Breast epithelium (tissue), 4 donors: ENCODE measurements around the gene TSPEAR. TPM values are rescaled to one million over a fixed set of nuclear protein-coding genes. Genes with fewer than 3 reads are reported as not detected.

Source experiments
- DNase-seq, 2 donors: peaks; one replicate each; pipeline ENCODE4 v3.0.0-alpha.2; 2019; ENCODE audit warnings: low spot score in 2 of 2
- H3K27ac ChIP-seq, 2 donors: fragments of 200-600 bp; sonication (generic) in 1 of 2; one replicate each; pipeline ENCODE4 v1.5.1; 2016 to 2019; ENCODE audit warnings: mild to moderate bottlenecking in 1 of 2
- H3K27me3 ChIP-seq, 2 donors: fragments of 200-600 bp; sonication (generic) in 1 of 2; one replicate each; pipeline versions ENCODE4 v1.5.1 to v1.6.0; 2017 to 2019; ENCODE audit warnings: control low read depth in 1 of 2, mild to moderate bottlenecking in 1 of 2
- H3K36me3 ChIP-seq: fragments of 200-600 bp; one replicate; pipeline ENCODE4 v1.5.1; 2019
- H3K4me1 ChIP-seq, 2 donors: fragments of 200-600 bp; sonication (generic); one replicate each; pipeline ENCODE4 v1.5.1; 2016 to 2019; ENCODE audit warnings: control low read depth in 1 of 2
- H3K4me3 ChIP-seq, 3 donors: fragments of 200-600 bp; sonication (generic); 1 replicate in 2 of 3; 2 replicates in 1 of 3; pipeline ENCODE4 v1.5.1; 2016 to 2019; ENCODE audit warnings: mild to moderate bottlenecking in 3 of 3, moderate library complexity in 2 of 3
- H3K9me3 ChIP-seq, 2 donors: fragments of 200-600 bp; sonication (generic) in 1 of 2; one replicate each; pipeline ENCODE4 v1.5.1; 2016 to 2019; ENCODE audit warnings: control low read depth in 1 of 2
- POLR2A ChIP-seq: fragments of 450-650 bp; IDR thresholded peaks from one replicate; pipeline ENCODE4 v1.6.1; 2016; ENCODE audit warnings: antibody characterized with exemption, mild to moderate bottlenecking, moderate library complexity
- POLR2AphosphoS5 ChIP-seq, 3 donors: sonication (generic); formaldehyde crosslinking; IDR thresholded peaks; one replicate each; pipeline ENCODE4 v1.6.1; 2017; ENCODE audit warnings: antibody characterized with exemption in 3 of 3
- intact Hi-C: fragments of 100-400 bp; cut with DNase I; formaldehyde crosslinking; loops from one replicate; pipeline ENCODE4 v1.15.1; 2023; ENCODE audit warnings: low total_unique reads
- total RNA-seq, 3 donors: library from RNA; depleted of rRNA; stranded (reverse); fragments of >200 nt; gene quantifications; one replicate each; pipeline ENCODE4 v1.1.0, GENCODE V29; 2016
- TF ChIP-seq, protein P1 (sequence below), 3 donors: fragments of 450-650 bp; IDR thresholded peaks; one replicate each; pipeline ENCODE4 v1.5.1; 2016 to 2017; ENCODE audit warnings: antibody characterized with exemption in 3 of 3, mild to moderate bottlenecking in 3 of 3, moderate library complexity in 3 of 3

Gene TSPEAR
- total RNA-seq, 3 donors from 2014 or later: 0.15 TPM; not detected in 2

DNA sequence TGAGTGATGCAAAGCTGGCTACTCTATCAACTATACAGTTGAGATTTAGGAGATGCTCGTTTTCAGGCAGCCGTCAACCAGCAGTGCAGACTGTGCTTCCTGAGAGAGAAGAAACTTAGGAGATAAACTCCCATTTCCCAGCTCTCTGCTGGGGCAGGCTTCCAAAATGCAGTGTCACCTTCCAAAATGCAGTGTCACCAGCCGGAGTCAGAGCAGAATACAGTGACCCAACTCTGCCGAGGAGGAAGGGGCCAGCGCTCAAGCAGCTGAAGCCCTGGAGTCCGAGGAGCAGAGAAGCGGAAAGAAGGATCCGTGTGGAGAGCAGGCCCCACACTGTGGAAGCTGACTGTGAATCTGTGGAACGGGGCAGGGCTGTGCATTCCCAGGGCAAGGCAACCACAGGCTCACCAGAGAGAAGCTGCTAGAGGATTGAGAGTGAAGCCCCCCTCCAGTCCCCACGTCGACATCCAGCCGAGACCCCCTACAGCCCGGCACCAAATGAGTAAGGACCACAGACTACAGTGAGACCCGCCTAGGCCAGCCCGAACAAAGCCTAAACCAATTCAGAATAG, 28.7 kb downstream of the TSPEAR start:
- H3K4me1 ChIP-seq: no peaks in the 10 kb centered on the region
- H3K4me3 ChIP-seq: no peak overlapping the region
- no peak for DNase-seq
- no peak overlapping the region for H3K27ac ChIP-seq
- H3K36me3 ChIP-seq: no peaks in the 10 kb centered on the region
- TF ChIP-seq, protein P1, sequence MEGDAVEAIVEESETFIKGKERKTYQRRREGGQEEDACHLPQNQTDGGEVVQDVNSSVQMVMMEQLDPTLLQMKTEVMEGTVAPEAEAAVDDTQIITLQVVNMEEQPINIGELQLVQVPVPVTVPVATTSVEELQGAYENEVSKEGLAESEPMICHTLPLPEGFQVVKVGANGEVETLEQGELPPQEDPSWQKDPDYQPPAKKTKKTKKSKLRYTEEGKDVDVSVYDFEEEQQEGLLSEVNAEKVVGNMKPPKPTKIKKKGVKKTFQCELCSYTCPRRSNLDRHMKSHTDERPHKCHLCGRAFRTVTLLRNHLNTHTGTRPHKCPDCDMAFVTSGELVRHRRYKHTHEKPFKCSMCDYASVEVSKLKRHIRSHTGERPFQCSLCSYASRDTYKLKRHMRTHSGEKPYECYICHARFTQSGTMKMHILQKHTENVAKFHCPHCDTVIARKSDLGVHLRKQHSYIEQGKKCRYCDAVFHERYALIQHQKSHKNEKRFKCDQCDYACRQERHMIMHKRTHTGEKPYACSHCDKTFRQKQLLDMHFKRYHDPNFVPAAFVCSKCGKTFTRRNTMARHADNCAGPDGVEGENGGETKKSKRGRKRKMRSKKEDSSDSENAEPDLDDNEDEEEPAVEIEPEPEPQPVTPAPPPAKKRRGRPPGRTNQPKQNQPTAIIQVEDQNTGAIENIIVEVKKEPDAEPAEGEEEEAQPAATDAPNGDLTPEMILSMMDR (IDR thresholded peaks at IDR 0.05): no peak
- TF ChIP-seq POLR2A (no peak), POLR2AphosphoS5 (IDR thresholded peaks at IDR 0.05) (no peak)
- intact Hi-C loops: no loop called here
- H3K9me3 ChIP-seq: no peaks in the 10 kb centered on the region
- H3K27me3 ChIP-seq: peaks cover 0 to 19% of the 10 kb centered on the region in 2 donors

DNA sequence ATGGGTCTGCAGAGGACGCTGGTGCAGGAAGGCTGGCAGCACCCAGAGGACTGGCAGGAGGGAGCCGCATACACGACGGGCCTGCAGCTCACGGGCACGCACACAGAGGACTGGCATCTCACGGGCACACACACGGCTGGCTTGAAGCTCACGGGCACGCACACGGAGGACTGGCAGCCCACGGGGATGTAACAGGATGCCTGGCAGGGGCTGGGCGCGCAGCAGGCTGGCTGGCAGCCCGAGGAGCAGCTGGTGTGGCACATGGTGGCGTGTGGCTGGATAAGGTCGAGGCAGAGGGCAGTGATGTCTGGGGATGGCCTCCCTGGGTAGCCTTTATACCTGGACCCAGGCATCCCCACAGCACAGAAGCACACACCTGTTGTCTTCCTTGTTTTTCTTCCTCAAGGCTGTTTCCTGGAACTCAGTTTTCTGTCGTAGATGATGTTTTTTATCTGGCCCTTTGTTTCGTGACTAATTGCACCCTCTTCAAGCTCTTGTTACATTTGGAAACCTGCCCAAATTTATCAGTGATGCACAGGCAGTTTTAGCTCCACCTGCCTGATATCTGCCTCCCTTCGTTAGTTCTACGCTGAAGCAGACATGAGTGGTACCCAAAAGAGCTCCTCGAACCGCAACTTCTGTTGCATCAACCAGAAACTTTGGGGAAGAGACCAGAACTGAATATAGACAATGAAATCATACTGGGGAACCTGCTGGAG, 29.4 kb downstream of the TSPEAR start, which contains the start of gene KRTAP12-1:
Gene KRTAP12-1, minus strand, starts transcription at position 303 of the 719 bp plus-strand sequence. Its CDS starts 40 bp downstream, at position 263.
- no peak for TF ChIP-seq POLR2A
- TF ChIP-seq, protein P1 (IDR thresholded peaks at IDR 0.05): no peak
- TF ChIP-seq POLR2AphosphoS5 (IDR thresholded peaks at IDR 0.05): no peak
- intact Hi-C loops: no loop called here
- Histone ChIP-seq H3K9me3 (no peaks in the 10 kb centered on the region), H3K27ac (no peak within 1 kb of the TSS), H3K27me3 (peaks cover 0 to 13% of the 10 kb centered on the region in 2 donors), H3K4me1 (no peaks in the 10 kb centered on the region), H3K4me3 (no peak within 1 kb of the TSS), H3K36me3 (no peaks in the 10 kb centered on the region)
- DNase-seq: no peak

DNA sequence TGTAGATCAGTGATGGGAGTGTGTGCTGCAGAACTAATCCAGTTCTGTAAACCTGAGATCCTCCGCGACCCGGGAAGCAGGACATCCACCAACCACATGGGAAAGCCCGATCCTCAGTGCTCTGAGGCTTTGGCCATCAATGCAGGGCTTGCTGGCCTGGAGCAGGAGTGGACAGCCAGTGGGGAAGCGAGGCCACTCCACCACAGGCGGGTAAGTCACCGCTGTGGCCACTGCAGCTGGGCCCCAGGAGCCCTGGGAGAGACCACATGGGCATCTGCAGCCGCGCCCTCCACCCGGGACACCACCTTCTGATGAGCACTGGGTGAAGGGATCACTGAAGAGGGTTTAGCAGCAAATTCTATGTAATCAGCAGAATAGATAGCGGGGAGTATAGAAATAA, 30.2 kb downstream of the TSPEAR start:
- no peak overlapping the region for H3K4me3 ChIP-seq
- no peaks in the 10 kb centered on the region for H3K9me3 ChIP-seq
- no peak for DNase-seq
- no peaks in the 10 kb centered on the region for H3K36me3 ChIP-seq
- no peak overlapping the region for H3K27ac ChIP-seq
- peaks cover 0 to 4% of the 10 kb centered on the region in 2 donors for H3K27me3 ChIP-seq
- intact Hi-C loops: no loop called here
- H3K4me1 ChIP-seq: no peaks in the 10 kb centered on the region
- TF ChIP-seq POLR2AphosphoS5 (IDR thresholded peaks at IDR 0.05): no peak

DNA sequence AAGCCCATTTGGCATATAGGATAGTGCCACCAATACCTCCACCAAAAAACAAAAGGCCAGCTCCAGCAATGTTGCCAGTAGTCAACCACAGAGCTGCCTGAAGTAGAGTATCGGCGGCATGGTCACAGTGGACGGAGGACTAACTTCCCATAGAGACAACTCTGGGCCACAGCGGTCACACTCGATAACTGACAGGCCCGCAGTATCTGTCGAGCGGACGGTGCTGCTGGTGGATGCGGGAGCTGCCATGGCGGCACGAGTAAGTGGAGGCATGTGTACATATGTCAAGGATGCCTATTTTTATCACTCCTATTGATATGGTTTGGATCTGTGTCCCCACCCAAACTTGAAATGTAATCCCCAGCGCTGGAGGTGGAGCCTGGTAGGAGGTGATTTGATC, 33.5 kb downstream of the TSPEAR start:
- no peaks in the 10 kb centered on the region for H3K27me3 ChIP-seq
- H3K27ac ChIP-seq: no peak overlapping the region
- TF ChIP-seq POLR2AphosphoS5 (IDR thresholded peaks at IDR 0.05): no peak
- TF ChIP-seq, protein P1 (IDR thresholded peaks at IDR 0.05): no peak
- no peak for TF ChIP-seq POLR2A
- H3K4me3 ChIP-seq: no peak overlapping the region
- intact Hi-C loops: loop anchor here (10.0 kb wide), 1 partner anchor 153 kb away; no protein-coding TSS in a partner anchor
- DNase-seq: no peak
- no peaks in the 10 kb centered on the region for H3K36me3 ChIP-seq
- peaks cover under 1 to 5% of the 10 kb centered on the region in 2 donors for H3K9me3 ChIP-seq
- H3K4me1 ChIP-seq: no peaks in the 10 kb centered on the region

DNA sequence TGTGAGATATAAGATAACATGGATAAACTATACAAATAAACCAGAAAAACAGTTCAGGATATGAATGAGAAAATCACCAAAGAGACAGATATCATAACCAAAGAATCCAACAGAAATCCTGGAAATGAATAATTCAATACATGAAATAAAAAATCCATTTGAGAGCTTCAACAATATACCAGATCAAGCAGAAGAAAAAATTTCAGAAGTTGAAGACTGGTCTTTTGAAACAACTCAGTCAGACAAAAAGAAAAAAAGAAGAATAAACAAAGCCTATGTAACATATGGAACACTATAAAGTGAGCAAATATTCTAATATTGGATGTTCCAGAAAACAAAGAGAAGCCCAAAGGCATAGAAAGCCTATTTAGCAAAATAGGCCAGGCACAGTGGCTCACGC, 39.5 kb downstream of the TSPEAR start:
- DNase-seq: no peak
- intact Hi-C loops: loop anchor here (10.0 kb wide), 1 partner anchor 147 kb away; no protein-coding TSS in a partner anchor
- no peak for TF ChIP-seq POLR2A
- TF ChIP-seq, protein P1 (IDR thresholded peaks at IDR 0.05): no peak
- no peak for TF ChIP-seq POLR2AphosphoS5 (IDR thresholded peaks at IDR 0.05)
- H3K4me1 ChIP-seq: no peaks in the 10 kb centered on the region
- no peaks in the 10 kb centered on the region for H3K36me3 ChIP-seq
- H3K27me3 ChIP-seq: no peaks in the 10 kb centered on the region
- peaks cover 18 to 31% of the 10 kb centered on the region in 2 donors for H3K9me3 ChIP-seq
- no peak overlapping the region for H3K4me3 ChIP-seq
- no peak overlapping the region for H3K27ac ChIP-seq
